Tibial nerve (tissue), 4 donors: ENCODE results near the gene KDM4B.

Experiments used
- EP300 ChIP-seq, 2 donors: sonication (generic); formaldehyde crosslinking; IDR thresholded peaks; one replicate each; pipeline ENCODE4 v1.6.1; 2017; ENCODE audit warnings: antibody characterized with exemption in 2 of 2, mild to moderate bottlenecking in 1 of 2
- TF ChIP-seq, protein P1 (sequence below), 5 experiments: fragments of 200-600 bp in 3 of 5; fragments of 450-650 bp in 2 of 5; sonication (generic) in 3 of 5; IDR thresholded peaks; one replicate each; pipeline ENCODE4 v1.5.1; 2016 to 2019; ENCODE audit warnings: antibody characterized with exemption in 5 of 5, mild to moderate bottlenecking in 3 of 5, moderate library complexity in 2 of 5

DNA sequence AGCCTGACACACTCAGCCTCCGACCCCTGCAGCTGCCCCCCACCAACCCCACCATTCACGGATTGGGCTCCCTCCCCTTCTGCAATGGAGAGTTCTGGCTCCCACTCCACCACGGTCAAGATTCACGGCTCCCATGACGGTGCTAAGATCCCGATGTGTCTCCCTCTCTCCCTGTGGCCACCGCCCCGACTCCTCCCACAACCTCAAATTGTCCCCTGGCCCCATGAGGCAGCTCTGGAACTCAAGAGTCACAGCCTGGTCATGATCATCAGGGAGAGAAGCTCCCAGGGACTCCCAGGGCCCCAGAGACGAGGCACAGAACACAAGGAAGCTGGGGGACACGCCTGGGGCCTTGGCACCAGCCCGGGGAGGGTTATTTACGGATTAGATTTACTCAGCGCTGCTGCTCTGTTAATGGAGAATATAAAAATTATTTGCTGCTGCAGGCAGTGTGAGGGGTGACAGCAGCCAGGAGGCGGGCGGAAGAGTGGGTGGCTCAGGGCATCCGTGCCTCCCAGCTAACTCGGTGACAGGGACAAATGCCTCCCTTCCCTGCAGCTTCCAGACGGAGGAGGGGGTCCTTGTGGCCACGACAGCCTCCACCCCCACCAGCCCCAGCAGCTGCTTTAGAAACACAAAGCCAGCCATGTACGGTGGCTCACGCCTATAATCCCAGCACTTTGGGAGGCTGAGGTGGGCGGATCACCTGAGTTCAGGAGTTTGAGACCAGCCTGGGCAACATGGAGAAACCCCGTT is 187.5 kb downstream of the KDM4B start:
- TF ChIP-seq, protein P1, sequence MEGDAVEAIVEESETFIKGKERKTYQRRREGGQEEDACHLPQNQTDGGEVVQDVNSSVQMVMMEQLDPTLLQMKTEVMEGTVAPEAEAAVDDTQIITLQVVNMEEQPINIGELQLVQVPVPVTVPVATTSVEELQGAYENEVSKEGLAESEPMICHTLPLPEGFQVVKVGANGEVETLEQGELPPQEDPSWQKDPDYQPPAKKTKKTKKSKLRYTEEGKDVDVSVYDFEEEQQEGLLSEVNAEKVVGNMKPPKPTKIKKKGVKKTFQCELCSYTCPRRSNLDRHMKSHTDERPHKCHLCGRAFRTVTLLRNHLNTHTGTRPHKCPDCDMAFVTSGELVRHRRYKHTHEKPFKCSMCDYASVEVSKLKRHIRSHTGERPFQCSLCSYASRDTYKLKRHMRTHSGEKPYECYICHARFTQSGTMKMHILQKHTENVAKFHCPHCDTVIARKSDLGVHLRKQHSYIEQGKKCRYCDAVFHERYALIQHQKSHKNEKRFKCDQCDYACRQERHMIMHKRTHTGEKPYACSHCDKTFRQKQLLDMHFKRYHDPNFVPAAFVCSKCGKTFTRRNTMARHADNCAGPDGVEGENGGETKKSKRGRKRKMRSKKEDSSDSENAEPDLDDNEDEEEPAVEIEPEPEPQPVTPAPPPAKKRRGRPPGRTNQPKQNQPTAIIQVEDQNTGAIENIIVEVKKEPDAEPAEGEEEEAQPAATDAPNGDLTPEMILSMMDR (IDR thresholded peaks at IDR 0.05) = no peak
- TF ChIP-seq EP300 (IDR thresholded peaks at IDR 0.05) = no peak
